ENCODE data around the gene CTNND2.
"Not testable (repeated sequence)": the region's sequence is repeated elsewhere in the genome, so short reads cannot be mapped to it uniquely, and the experiment has no call there.

Gene CTNND2

DNA sequence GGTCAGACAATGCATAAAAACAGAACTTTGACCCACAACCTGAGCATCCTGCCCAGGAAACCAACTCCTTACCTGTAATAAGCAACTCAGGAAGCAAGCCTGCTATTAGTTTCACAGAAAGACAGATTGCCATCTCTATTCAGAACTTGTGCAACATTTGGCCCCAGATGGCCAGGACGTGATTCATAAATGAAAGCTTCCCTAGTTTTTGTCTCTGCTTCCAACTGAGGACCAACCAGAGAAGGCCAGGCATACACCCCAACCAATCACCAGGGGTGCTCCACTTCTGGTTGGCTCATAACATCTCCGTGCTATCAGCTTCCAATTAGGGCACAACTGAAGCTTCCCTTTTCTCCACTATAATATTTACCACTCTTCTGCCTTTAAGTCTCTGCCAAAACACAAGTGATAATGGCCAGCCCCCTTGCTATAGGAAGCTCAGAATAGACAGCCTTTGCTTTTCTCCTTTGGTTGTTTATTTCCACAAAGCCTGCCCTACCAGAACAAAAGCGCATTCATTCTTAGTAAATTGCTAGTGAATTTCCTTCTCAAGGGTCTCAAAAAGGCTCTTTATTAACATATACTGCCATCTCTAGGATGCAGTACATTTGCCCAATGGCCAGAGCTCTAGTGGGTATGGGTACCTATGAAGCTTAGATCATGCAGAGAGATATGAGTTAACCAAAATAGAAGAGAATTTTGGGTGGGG, 853.5 kb downstream of the CTNND2 start:
- no peak for DNase-seq (ENCODE audit: low read depth in 2 of 3, low spot score in 1 of 3)

DNA sequence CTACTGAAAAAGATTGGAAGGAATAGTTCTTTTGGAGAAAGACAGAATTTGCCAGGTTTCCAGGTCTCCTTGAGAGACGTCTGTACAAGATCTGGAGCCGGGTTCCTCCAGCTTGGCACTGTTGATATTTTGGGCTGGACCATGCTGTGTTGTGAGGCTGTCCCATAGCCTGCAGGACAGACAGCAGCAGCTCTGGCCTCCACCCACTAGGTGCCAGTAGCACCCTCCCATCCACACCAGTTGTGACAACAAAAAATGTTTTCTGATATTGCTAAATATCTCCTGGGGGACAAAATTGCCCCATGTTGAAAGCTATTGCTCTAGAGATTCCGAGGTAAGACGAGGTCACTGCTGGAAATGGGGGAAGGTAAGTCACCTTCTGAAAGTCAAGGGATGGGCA, 855.5 kb downstream of the CTNND2 start:
- DNase-seq (ENCODE audit: low read depth in 2 of 3, low spot score in 1 of 3) = no peak

DNA sequence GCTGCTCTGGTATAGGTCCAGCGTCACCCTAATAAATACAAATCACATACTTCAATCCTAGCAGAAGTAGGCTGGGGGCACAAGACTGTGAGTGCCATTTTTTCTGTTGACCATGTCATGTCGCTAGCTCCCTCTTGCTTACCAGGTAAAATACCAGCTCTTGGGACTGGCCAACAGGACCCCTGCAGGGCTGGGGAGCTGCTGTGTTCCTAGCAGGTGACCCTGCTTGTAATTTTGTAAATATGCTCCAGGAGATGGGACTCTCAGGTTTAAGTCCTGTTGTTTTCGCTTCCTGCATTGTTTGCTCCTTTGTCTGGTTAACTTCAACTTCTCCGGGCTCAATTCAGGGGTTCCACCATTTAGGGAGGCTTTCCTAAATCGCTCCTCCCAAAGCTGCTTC, 856.6 kb downstream of the CTNND2 start:
- no peak for DNase-seq (ENCODE audit: low read depth in 2 of 3, low spot score in 1 of 3)

DNA sequence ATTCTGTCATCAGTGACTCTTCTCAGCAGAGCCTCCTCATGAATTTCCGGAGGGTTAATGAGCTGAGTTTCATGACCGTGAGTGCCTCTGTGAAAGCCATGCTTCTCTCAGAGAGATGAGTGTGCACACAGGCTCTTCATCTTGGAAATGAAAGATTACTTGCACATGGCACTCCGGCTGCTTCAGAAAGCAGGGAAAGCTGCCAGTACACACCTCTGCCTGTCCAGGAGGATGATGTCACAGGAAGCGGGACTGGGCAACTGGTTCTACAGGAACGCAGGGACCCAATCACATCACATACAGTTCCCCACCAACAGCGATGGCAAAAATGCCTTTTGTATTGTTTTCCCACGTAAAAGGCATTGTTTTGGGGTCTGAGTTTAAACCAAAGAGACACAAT, 857.2 kb downstream of the CTNND2 start:
- DNase-seq (ENCODE audit: low read depth in 2 of 3, low spot score in 1 of 3) = no peak

DNA sequence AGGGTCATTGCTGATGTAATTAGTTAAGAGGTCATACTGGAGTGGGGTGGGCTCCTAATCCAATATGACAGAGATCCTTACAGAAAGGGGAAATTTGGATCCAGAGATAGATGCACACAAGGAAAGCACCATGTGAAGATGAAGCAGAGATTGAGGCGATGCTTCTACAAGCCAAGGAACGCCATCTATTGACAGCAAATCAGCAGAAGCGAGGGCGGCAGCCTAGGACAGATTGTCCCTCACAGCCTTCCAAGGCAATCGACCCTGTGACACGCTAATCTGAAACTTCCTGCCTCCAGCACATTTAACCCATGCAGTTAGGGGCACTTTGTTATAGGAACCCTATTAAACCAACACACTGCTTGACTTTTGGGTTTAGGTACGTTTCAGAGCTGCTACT, 858.1 kb downstream of the CTNND2 start:
- no peak for DNase-seq (ENCODE audit: low read depth in 2 of 3, low spot score in 1 of 3)

DNA sequence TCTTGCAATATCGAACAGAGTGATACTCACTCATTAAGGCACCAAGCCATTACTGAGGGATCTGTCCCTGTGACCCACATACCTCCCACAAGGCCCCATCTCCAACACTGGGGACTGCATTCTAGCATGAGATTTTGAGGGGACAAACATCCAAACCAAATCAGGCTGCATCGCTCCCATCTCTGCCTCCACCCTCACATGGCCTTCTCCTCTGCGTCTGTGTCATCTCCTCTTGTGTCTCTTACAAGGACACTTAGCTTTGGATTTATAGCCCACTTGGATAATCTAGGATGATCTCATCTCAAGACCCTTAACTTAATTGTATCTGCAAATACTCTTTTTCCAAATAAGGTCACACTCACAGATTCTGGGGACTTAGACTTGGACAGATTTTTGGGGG, 858.8 kb downstream of the CTNND2 start:
- DNase-seq (ENCODE audit: low read depth in 2 of 3, low spot score in 1 of 3) = no peak

DNA sequence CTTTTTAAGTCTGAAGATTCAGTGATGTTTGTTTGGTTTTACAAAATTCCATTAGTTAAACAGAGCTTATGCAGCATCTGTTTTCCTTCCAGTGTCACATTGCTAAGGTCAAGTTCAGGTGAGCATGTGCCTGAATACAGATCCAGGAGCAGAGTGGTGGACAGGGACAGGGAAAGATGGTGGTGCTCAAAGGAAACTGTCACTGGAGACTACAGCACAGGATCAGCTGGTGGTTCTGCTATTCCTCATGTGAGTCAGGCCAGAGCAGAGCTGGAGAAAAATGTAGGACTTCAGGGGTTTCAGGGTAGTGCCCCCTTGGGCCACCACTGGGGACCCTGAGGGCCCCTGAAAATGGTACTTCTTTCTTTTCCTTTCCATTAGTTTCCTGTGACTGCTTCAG, 859.7 kb downstream of the CTNND2 start:
- DNase-seq (ENCODE audit: low read depth in 2 of 3, low spot score in 1 of 3) = no peak

DNA sequence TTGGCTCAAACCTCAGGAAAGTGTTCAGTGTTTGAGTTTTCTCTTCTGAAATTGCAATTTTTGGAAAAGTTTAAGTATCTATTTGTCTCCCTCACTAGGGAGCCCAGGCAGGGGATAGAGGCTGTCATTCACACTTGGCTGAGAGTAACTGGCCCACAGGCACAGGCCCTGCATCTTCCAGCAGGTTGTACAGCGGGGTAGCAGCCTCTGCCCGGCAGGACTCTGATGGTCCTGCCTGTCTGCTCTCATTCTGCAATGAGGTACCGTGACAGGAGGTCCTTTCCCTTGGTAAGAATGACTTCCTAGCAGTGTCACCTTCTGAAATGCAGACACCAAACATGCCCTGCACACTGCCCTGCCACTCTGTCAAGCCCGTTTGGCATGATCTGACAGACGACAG, 860.4 kb downstream of the CTNND2 start:
- DNase-seq (ENCODE audit: low read depth in 2 of 3, low spot score in 1 of 3) = no peak

DNA sequence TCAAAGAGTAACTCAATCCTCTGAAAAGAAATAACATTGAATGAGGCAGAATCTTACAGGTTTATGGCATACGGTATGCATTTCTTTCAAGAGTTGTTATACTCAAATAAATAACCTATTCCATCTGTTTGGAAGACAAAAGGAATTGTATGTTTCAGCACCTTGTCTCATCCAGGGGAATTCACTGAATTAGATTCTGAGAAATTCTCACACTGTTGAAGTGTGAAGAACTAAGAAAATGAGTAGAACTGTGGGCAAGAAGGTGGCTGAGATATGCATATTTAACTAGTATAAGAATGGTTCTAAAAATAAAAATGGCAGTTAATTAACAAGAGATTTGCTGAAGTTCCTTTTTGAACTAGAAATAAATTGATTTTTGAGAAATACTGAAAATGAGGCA, 863.9 kb downstream of the CTNND2 start:
- no peak for DNase-seq (ENCODE audit: low read depth in 2 of 3, low spot score in 1 of 3)

DNA sequence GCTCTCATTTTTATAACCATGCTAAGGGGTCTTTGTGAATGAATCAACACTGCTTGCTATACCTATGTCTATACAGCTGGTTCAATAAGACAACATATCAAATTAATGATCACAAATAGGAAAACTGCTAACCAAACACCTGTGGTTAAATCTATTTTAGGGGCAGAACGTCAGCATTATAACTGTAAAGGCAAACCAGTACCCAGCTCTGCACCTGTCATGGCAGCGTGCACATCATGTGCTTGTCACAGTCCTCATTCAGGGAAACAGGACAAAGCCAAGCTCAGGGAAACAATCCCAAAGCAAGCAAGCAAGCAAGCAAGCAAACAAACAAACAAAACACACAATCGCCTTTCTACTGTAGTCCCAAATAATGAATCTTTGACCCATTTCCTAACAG, 865.5 kb downstream of the CTNND2 start:
- no peak for DNase-seq (ENCODE audit: low read depth in 2 of 3, low spot score in 1 of 3)

DNA sequence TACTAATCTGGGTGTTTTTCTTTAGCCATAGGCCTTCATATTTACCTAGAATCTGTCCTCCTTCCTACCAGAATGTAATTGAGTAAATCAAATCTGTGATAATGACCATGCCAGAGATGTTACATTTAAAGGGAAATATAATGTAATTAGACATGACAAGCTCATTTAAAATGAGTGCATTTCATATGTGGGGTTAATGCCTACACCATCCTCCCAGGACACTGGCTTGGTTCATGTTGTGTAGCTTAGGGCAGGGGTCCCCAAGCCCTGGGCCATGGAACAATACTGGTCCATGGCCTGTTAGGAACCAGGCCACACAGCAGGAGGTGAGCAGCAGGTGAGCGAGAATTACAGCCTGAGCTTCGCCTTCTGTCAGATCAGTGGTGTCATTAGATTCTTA, 866.3 kb downstream of the CTNND2 start:
- no peak for DNase-seq (ENCODE audit: low read depth in 2 of 3, low spot score in 1 of 3)

DNA sequence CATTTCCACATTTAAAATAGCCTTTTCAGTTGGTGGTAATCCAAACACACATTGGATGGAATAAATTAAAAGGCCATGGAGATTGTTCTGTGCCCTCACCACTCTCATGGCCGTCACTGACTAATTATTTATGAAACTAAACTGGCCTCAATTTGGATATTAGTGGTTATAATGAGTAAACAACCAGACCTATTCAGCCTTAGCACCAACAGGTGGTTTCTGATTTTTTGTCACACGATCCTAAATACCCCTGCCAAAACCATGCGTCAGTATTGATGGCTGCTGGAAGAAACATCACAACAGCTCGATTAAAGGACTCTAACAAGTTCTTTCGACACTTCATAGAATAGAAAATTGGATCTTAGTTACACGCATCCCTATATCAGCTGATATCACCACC, 867.2 kb downstream of the CTNND2 start:
- DNase-seq (ENCODE audit: low read depth in 2 of 3, low spot score in 1 of 3) = no peak

DNA sequence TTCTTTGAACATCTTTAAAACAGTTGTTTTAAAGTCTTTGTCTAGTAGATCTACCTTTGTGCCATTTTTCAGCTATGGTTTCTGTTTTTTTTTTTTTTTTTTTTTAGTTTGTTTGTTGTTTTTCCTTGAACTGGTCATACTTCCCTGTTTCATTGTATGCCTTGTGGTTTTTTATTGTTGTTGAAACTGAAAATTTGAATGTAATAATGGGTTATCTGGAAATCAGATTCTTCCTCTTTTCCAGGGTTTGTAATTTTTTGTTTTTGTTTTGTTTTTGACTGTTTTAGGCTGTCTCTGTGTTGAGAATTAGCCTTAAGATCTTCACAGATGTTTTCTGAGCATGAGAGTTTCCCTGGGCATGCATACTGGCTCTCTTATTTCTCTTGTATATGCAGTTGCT, 873.6 kb downstream of the CTNND2 start:
- DNase-seq (ENCODE audit: low read depth in 2 of 3, low spot score in 1 of 3) = no peak

DNA sequence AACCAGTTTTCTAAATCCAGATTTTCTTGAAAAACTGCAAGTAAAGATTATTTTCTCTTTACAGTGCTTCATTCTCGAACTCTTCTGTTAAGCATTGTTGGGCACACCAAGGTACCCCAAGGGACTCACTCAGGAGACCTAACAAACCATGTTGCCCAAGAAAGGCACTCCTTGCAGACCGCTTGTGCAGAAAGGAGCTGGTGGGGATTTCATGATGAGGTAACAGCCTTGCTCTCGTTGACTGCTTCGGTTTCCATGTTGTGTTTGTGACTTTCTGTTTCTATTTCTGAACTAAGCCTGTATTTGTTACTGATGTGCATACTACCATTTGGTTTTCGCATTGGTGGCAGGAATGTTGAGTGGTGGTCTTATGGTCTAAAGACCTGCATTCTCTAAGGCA, 876.6 kb downstream of the CTNND2 start:
- no peak for DNase-seq (ENCODE audit: low read depth in 2 of 3, low spot score in 1 of 3)

DNA sequence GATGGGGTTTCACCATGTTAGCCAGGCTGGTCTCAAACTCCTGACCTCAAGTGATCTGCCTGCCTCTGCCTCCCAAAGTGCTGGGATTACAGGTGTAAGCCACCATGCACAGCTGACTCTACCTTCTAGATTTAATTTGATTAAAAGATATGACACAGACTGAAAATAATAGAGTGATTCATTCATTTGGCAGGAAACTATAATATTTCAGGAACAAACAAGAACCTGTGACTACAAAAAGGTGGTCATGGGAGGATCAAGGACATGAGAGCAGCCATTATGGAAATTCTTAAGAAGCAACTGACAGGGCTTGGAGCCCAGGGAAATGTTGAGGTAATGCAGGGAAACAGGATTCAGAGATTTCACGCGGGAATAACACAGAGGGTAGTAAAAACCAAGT, 877.7 kb downstream of the CTNND2 start:
- no peak for DNase-seq (ENCODE audit: low read depth in 2 of 3, low spot score in 1 of 3)

DNA sequence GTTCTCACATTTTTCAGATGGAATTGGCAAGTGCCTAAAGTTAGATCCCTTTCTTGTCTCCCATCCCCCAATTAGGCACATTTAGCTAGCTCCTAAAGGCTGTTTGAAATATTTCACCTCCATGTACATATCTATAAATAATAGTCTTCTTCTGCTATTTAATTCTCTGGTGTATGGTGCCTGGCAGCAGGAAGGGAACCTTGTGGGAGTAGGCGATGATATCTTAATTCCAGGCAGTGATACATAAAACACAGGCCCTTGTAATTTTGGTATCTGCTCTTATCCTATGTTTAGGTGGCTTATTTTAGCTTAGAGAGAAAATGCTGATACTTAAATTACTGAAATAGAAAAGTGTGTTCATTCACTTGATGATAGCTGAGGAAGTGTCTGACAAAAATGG, 880.3 kb downstream of the CTNND2 start:
- no peak for DNase-seq (ENCODE audit: low read depth in 2 of 3, low spot score in 1 of 3)

DNA sequence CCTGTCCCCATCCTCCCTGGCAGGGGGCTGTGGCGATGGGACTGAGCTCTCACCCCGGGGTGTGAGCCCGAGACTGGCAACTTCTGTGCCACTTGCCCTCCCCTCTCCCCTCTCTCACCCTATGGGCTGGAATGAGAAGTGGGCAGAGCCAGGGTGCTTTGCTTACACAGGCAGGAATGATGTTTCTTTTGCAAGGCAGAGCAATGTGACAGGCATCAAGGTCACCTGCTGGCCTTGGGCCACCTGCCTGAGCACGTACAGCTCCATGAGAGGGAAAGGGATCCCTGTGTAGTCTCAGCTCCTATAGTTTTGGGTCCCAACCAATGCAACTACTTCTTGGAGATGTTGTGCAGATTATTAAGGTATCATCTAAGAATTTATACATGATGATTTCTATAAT, 890.5 kb downstream of the CTNND2 start:
- no peak for DNase-seq (ENCODE audit: low read depth in 2 of 3, low spot score in 1 of 3)

DNA sequence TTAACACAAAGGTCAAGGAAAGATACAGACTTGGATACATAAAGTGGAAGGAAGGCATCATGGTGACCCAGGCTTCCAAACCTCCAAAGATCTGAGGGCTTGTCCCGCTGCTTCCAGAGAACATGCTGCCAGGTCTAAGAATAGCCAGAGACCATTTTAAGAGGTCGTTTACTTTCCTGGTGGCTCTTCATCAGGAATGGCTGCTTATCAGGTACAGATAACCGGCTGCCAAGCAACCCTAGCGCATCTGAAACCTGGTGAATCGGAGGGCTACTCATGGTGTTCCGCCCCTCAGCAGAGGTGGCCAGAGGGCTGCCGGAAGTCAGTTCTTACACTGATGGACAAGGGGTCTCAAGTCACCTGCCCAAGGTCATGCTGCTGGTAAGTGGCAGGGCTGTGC, 892.0 kb downstream of the CTNND2 start:
- no peak for DNase-seq (ENCODE audit: low read depth in 2 of 3, low spot score in 1 of 3)

DNA sequence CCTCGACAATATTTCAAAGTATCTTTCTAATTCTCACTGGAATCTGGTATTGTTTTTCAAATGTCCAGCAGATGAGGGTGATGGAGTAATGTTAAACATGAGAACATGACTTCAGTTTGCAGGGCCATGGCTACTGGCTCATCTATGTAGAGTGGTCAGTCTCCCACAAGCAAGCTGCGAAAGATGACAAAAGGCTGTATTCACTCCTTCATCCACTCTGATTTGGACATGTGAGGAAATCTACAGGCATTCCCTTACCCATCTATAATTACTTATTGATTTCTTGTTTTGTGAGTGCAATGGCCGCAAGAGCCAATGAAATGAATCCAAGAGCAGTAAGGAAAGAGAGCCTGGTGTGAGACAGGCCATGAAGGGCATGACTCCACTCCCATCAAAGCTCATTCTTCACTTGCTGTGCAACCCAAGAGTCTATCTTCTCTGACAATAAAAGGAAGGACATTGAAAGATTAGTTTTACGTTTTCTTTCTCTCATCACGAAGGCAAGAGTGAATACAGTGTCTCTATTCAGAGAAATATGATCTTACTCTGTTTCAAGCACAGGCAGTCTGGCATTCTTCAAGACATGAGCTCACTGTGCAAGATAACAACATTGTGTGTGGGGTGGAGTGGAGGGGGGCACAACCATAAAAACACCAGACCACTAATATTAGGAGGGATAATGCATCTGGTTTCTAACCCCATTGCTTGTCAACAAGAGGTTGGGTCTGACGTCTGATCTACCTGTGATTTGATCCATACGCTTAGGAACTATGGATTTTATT, 893.6 kb downstream of the CTNND2 start:
- no peak for DNase-seq (ENCODE audit: low read depth in 2 of 3, low spot score in 1 of 3)

DNA sequence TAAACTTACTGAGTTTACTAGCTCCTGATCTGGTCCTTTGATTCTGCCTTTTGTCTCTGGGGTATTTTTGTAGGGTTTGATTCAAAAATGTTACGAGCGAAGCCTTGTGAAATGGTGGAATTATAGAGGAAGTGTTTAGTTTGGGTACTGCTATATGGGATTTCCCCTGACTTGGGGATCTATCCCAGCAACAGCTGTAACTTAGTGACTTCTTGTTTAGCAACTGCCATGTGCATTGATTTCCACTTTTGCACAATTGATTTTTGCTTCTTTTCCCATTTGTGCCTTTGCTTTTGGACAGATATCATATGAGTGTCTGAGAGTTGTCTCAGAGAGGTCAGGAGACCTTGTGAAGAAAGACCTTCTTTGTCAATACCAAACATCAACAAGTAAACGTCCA, 894.7 kb downstream of the CTNND2 start:
- DNase-seq (ENCODE audit: low read depth in 2 of 3, low spot score in 1 of 3) = no peak

DNA sequence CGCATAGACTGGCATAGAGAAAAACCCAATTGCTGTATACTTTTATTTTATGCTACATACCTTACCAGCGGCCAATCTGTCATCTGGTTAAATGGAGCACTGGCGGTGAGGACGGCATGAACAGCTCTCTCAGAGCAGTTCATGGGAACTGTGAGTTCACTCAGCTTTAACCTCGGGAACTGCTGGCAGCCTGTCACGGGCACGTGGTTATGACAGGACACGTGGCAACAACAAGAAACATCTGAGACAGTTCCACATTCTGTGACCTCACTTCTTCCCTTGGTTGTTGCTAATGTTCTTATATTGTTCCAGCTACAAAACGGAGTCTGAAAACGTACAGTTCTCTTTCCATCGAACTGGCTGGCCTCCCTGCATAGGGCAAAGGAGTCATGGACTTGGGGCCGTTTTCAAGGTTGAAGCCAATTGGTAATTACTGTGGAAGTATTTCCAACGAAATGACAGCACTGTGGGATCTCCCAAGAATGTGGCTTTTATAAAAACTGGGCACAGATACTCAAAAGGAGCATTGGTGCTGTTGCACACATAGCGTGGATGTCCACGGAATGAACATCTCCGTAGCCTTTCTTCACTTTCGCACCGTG, 896.9 kb downstream of the CTNND2 start:
- DNase-seq (ENCODE audit: low read depth in 2 of 3, low spot score in 1 of 3) = no peak

DNA sequence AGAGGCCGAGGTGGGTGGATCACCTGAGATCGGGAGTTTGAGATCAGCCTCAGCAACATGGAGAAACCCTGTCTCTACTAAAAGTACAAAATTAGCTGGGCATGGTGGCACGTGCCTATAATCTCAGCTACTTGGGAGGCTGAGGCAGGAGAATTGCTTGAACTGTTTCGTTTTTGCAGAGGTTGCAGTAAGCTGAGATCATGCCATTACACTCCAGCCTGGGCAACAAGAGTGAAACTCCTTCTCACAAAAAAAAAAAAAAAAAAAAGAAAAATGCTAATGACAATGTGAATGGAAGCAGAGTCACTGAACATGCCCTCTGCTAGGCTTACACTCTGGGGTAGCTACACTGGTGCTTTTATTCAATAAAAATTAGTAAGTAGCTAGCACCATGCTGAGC, 899.7 kb downstream of the CTNND2 start:
- not testable (repeated sequence) for DNase-seq (ENCODE audit: low read depth in 2 of 3, low spot score in 1 of 3)
